Heart left ventricle (tissue), 16 donors: Measurements from ENCODE around the gene STAB1. TPM values are rescaled to one million over a fixed set of nuclear protein-coding genes. Genes with fewer than 3 reads are reported as not detected.
A peak's percentile ranks its signal among the peaks of the same experiment; 100 is the strongest.

Experiments
- ATAC-seq, 4 donors: fragments of 200-7000 bp; cut with Tn5 transposase; one replicate each; pipeline ENCODE4 v1.9.1; 2020 to 2022; ENCODE audit warnings: moderate library complexity in 4 of 4, mild to moderate bottlenecking in 3 of 4, moderate number of reproducible peaks in 1 of 4
- DNase-seq, 5 donors: peaks; one replicate each; pipeline ENCODE4 v3.0.0-alpha.2; 2020
- H3K27ac ChIP-seq, 12 donors: fragments of 200-600 bp; sonication (generic) in 4 of 12; one replicate each; pipeline versions ENCODE4 v1.5.0 to v1.8.0; 2016 to 2022; ENCODE audit warnings: mild to moderate bottlenecking in 2 of 12
- H3K27me3 ChIP-seq, 9 donors: fragments of 200-600 bp; sonication (generic) in 2 of 9; one replicate each; pipeline versions ENCODE4 v1.5.1 to v1.8.0; 2016 to 2022; ENCODE audit warnings: mild to moderate bottlenecking in 3 of 9
- H3K36me3 ChIP-seq, 9 donors: fragments of 200-600 bp; sonication (generic) in 2 of 9; one replicate each; pipeline versions ENCODE4 v1.5.0 to v1.8.0; 2018 to 2022; ENCODE audit warnings: mild to moderate bottlenecking in 2 of 9
- H3K4me1 ChIP-seq, 12 donors: fragments of 200-600 bp; sonication (generic) in 4 of 12; one replicate each; pipeline versions ENCODE4 v1.5.0 to v1.8.0; 2016 to 2022; ENCODE audit warnings: mild to moderate bottlenecking in 3 of 12
- H3K4me3 ChIP-seq, 12 donors: fragments of 200-600 bp; sonication (generic) in 4 of 12; one replicate each; pipeline versions ENCODE4 v1.5.0 to v1.8.0; 2017 to 2022; ENCODE audit warnings: mild to moderate bottlenecking in 9 of 12, moderate library complexity in 4 of 12
- H3K9me3 ChIP-seq, 12 donors: fragments of 200-600 bp; sonication (generic) in 4 of 12; one replicate each; pipeline versions ENCODE4 v1.5.0 to v1.8.0; 2016 to 2022; ENCODE audit warnings: mild to moderate bottlenecking in 1 of 12
- POLR2A ChIP-seq, 2 donors: fragments of 450-650 bp; IDR thresholded peaks; one replicate each; pipeline ENCODE4 v1.6.1; 2017; ENCODE audit warnings: antibody characterized with exemption in 2 of 2, mild to moderate bottlenecking in 2 of 2, moderate library complexity in 2 of 2
- WGBS, 4 donors: extraction: QIAGEN DNeasy Blood & Tissue Kit in 2 of 4; methylation state at CpG; one replicate each; pipeline versions ENCODE4 v1.1.5 to v1.1.7; 2013 to 2018; 5-methylcytosine and 5-hydroxymethylcytosine counted together
- intact Hi-C, 10 donors: fragments of 100-400 bp; cut with DNase I; formaldehyde crosslinking; loops; one replicate each; pipeline versions ENCODE4 v1.11.1 to v1.14.2; 2022
- polyA plus RNA-seq, 2 donors: library from polyadenylated mRNA; stranded (reverse); fragments of 200-250 nt; gene quantifications; one replicate each; pipeline ENCODE4 v1.2.3, GENCODE V29; 2013
- total RNA-seq, 9 donors: library from RNA; depleted of rRNA in 2 of 9; stranded (reverse); fragments of >200 nt in 2 of 9; fragmentation: NEBNext Ultra II Directional in 3 of 9; extraction: Animal tissue kit (Norgen Biotek cat#: 25700) in 3 of 9; gene quantifications; one replicate each; pipeline versions ENCODE4 v1.1.0 to v1.2.4, GENCODE V29; 2016 to 2023
- TF ChIP-seq, protein P1 (sequence below), 12 donors: fragments of 200-600 bp; sonication (generic) in 4 of 12; IDR thresholded peaks; one replicate each; pipeline versions ENCODE4 v1.5.0 to v1.8.0; 2018 to 2022; ENCODE audit warnings: antibody characterized with exemption in 12 of 12, mild to moderate bottlenecking in 5 of 12
- donor health status: ischemic (EF 13 %, LVEDD 7.1; RV severe dilation, severe dysfunction).
- donor health status: healthy with polysubstance abuse.
- donor health status: DM: no; HTN: yes; CAD: no.
- donor health status: DM: no; HTN: no; CAD: no.
- donor health status: ischemic (EF 25% LVEDD 6.9; RV normal size, moderate dysfunction).
- donor health status: ischemic (EF 25% LVEDD 5.7; RV mildly dilated, moderate dysfunction).
- donor health status: healthy.
- donor health status: DM: yes; HTN: yes; CAD: no.
- donor health status: ischemic (EF 35%, LVEDD 5.7; RV mildly dilated, moderate dysfunction).
- donor health status: nonischemic (EF 11% LVEDD 7.7; RV severe dilation, severe dysfunction).
- donor health status: DM: yes; HTN: yes; CAD: no.
- donor health status: PGD.
- donor health status: ischemic (EF 29% LVEDD 5.4; RV normal size, mild dysfunction).
- donor health status: nonischemic (EF 23%, LVEDD 6.1; RV moderate dilation, normal function).

STAB1 gene
- total and polyA plus RNA-seq, 11 donors = 34.1 to 351 (median 50.6) TPM

DNA sequence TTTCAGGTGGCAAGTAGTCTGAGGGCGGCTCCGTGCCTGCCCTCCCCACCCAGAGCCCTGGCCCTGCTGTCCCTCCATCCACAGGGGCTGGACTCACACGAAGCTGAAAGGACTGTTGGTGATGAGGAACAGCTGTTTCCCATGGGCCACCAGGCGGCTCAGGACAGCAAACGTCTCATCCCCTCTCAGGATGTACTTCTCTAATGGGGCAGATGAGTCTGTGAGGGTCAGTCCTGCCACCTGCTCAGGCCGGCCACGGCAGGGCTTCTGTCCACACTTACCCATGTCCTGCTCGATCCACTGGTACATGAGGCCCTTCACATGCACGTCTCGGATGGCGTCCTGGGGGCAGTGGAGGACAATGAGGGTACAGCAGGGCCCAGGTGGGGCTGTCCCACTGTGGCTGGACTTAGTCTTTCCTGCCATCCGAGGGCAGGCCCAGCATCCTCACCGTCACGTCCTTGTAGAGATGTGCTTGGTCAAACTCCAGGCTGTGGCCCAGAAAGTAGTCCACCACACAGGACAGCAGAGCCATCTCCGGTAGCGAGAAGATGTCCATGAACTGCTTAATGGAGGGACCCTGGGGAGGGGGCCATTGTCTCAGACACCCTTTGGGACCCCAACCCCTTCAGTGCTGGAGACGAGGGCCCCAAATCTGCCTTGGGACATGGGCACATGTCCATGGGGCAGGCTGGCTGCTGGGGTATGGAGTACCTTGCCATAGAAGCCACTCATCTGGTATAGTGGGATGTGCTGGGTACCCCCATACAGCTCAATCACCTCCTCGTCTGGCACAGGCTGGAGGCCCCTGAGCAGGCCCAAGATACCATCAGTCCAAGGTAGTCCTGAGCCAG, 32.8 kb downstream of the STAB1 start:
- intact Hi-C loops = loop anchor here in 3 of 10 donors (5.0 kb wide), 3 partner anchors 36 to 46 kb away; no protein-coding TSS in a partner anchor
- Histone ChIP-seq H3K27ac (peak overlapping the region in 4 of 12 donors; percentile 9 to 91 (median 84)), H3K36me3 (peaks cover 0 to 55% (median 19%) of the 10 kb centered on the region in 9 donors), H3K4me3 (no peak overlapping the region), H3K4me1 (peaks cover 9 to 83% (median 65%) of the 10 kb centered on the region in 12 donors), H3K9me3 (no peaks in the 10 kb centered on the region), H3K27me3 (no peaks in the 10 kb centered on the region)
- WGBS, 4 donors = 84 to 98% (median 88%) methylated on average over 15 to 18 of the region's 18 CpGs
- no peak for TF ChIP-seq POLR2A (IDR thresholded peaks at IDR 0.05)
- TF ChIP-seq, protein P1, sequence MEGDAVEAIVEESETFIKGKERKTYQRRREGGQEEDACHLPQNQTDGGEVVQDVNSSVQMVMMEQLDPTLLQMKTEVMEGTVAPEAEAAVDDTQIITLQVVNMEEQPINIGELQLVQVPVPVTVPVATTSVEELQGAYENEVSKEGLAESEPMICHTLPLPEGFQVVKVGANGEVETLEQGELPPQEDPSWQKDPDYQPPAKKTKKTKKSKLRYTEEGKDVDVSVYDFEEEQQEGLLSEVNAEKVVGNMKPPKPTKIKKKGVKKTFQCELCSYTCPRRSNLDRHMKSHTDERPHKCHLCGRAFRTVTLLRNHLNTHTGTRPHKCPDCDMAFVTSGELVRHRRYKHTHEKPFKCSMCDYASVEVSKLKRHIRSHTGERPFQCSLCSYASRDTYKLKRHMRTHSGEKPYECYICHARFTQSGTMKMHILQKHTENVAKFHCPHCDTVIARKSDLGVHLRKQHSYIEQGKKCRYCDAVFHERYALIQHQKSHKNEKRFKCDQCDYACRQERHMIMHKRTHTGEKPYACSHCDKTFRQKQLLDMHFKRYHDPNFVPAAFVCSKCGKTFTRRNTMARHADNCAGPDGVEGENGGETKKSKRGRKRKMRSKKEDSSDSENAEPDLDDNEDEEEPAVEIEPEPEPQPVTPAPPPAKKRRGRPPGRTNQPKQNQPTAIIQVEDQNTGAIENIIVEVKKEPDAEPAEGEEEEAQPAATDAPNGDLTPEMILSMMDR (IDR thresholded peaks at IDR 0.05) = no peak
- DNase-seq (peak in 4 of 5 donors; percentile 7 to 61 (median 23)), ATAC-seq (no peak)

DNA sequence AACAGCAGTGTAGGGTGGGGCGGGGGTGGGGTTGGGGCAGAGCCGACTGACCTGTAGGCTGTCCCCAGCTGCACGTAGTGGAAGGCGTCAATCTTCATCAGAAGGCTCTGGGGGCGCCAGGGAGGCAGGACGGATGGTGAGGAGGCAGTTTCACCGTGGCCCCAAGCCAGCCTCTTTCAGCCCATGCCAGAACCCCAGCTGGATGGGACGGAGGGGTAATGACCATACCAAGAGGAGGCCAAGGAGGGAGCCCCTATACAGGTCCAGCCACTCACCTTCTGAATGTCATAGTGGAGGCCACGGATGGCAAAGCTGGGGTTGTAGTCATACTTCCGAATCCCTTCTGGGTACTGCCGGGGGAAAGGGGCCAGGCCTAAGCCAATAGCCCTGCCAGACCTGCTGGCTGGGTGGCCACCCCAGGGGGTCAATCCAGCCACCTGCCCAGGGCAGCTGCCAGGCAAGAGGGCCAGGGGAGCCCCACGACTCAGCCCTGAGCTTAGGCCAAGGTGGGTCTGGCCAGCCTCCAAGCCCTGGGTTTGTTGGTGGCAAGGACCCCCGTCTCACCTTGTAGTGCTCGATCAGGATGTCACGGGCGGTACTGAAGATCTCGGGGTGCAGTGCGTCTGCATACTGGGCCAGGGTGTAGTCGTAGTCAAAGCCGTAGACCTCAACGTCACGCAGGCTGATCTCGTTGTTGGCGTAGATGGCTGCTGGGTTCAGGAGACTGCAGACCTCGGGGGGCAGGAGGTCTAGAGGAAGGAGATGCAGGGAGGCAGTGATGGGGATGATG, 33.6 kb downstream of the STAB1 start:
- H3K4me1 ChIP-seq = peaks cover 9 to 87% (median 68%) of the 10 kb centered on the region in 12 donors

DNA sequence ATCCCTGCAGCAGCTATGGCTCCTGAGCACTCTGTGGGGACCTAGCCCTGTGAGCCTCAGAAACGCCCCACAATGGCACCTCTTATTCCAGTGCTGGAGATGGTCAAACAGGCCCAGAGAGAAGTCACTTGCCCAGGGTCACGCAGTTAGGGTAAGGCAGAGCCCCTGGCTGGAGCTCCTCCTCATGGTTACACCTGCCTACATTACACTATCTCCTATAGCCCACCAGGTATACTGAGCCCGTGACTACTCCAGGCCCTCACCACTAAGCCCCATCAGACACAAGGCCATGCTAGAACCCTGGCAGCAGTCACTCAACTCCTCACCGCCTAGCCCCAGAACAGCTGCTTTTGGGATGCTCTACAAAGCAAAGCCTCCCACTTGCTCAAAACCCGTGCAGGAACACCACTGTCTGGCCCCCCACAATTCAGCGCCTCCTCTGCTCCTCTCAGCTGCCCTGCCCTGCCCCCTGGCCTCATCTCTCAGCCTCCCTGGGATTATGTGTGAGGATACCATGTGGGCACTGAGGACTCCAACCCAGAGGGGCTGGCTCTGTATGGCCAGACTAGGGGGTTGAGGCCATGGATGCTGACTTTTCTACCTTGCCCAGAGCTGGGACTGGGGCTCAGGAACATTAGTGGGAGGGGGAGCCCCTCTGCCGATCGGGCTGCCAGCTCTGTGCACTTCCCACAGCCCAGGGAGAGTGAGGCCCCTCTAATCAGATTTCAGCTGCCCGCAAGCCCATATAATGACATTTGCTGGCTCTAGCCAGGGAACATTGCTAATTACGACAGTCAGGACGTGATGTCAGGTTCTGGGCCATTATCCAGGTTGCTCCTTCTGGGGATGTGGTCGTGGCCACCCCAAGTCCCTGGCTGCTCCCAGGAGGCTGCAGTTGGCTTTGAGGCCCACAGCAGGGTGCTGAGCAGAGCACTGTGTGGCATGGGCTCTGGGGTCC, 34.5 kb downstream of the STAB1 start:
- peak overlapping the region; percentile 38 to 93 (median 84) for H3K27ac ChIP-seq
- no peaks in the 10 kb centered on the region for H3K9me3 ChIP-seq
- TF ChIP-seq, protein P1 (IDR thresholded peaks at IDR 0.05) = no peak
- TF ChIP-seq POLR2A (IDR thresholded peaks at IDR 0.05) = peak in 1 of 2 donors; percentile 10
- ATAC-seq = peak; percentile 53 to 75 (median 62)
- H3K27me3 ChIP-seq = no peaks in the 10 kb centered on the region
- peak; percentile 65 to 89 (median 77) for DNase-seq
- intact Hi-C loops = loop anchor here in 5 of 10 donors (2.0 to 5.0 kb wide), 5 partner anchors 32 to 47 kb away; partner anchors contain the start of gene STAB1 (in 1 of the 5)
- H3K4me1 ChIP-seq = peaks cover 6 to 90% (median 67%) of the 10 kb centered on the region in 12 donors
- H3K36me3 ChIP-seq = peaks cover 0 to 38% (median 10%) of the 10 kb centered on the region in 9 donors
- 41 to 78% (median 46%) methylated on average over 7 to 12 of the region's 12 CpGs for WGBS, 4 donors
- no peak overlapping the region for H3K4me3 ChIP-seq

More for the DNA sequence above, 33.6 kb downstream of the STAB1 start:
- H3K36me3 ChIP-seq = peaks cover 0 to 47% (median 17%) of the 10 kb centered on the region in 9 donors
- DNase-seq (peak; percentile 13 to 63 (median 25)), ATAC-seq (no peak)
- H3K4me3 ChIP-seq = no peak overlapping the region
- TF ChIP-seq, protein P1 (IDR thresholded peaks at IDR 0.05) = no peak
- no peak for TF ChIP-seq POLR2A (IDR thresholded peaks at IDR 0.05)
- intact Hi-C loops = loop anchor here in 3 of 10 donors (5.0 kb wide), 3 partner anchors 36 to 46 kb away; no protein-coding TSS in a partner anchor
- H3K9me3 ChIP-seq = no peaks in the 10 kb centered on the region
- 92 to 94% (median 93%) methylated on average over 22 to 25 of the region's 25 CpGs for WGBS, 4 donors
- no peaks in the 10 kb centered on the region for H3K27me3 ChIP-seq
- H3K27ac ChIP-seq = peak overlapping the region in 9 of 12 donors; percentile 17 to 93 (median 89)
